Loucy (cell line): Measurements from ENCODE around the gene FAM107B.

Experiments
- H2AFZ ChIP-seq: fragments of 200-600 bp; sonication (generic); 2 replicates; pipeline ENCODE4 v1.6.0; 2016; ENCODE audit warnings: antibody characterized with exemption, mild to moderate bottlenecking, low read length, moderate library complexity
- H3F3A ChIP-seq: fragments of 200-600 bp; 2 replicates; pipeline ENCODE4 v1.6.0; 2016; ENCODE audit warnings: antibody characterized with exemption, low read depth, mild to moderate bottlenecking
- H3K27me3 ChIP-seq: fragments of 200-600 bp; sonication (generic); 2 replicates; pipeline ENCODE4 v1.6.1; 2014; ENCODE audit warnings: low read length, mild to moderate bottlenecking; ENCODE audit not compliant: insufficient read depth, poor library complexity, severe bottlenecking
- H3K36me3 ChIP-seq: fragments of 200-600 bp; sonication (generic); 2 replicates; pipeline ENCODE4 v1.6.1; 2016; ENCODE audit warnings: low read length; ENCODE audit not compliant: insufficient read depth
- H3K4me1 ChIP-seq: fragments of 200-600 bp; sonication (generic); 2 replicates; pipeline ENCODE4 v1.5.1; 2014; ENCODE audit warnings: low read length, mild to moderate bottlenecking; ENCODE audit not compliant: insufficient read depth, poor library complexity, severe bottlenecking
- H3K4me2 ChIP-seq: fragments of 200-600 bp; sonication (generic); 2 replicates; pipeline ENCODE4 v1.6.0; 2014; ENCODE audit warnings: antibody characterized with exemption, low read length, low read depth, mild to moderate bottlenecking; ENCODE audit not compliant: poor library complexity, severe bottlenecking
- H3K4me3 ChIP-seq: fragments of 200-600 bp; sonication (generic); 2 replicates; pipeline ENCODE4 v1.5.1; 2014; ENCODE audit warnings: low read length, mild to moderate bottlenecking, mixed read lengths; ENCODE audit not compliant: poor library complexity, severe bottlenecking
- H3K79me2 ChIP-seq: fragments of 200-600 bp; sonication (generic); 2 replicates; pipeline ENCODE4 v1.6.1; 2014; ENCODE audit warnings: low read length; ENCODE audit not compliant: insufficient read depth
- H3K9ac ChIP-seq: fragments of 200-600 bp; sonication (generic); 2 replicates; pipeline ENCODE4 v1.6.0; 2014; ENCODE audit warnings: mild to moderate bottlenecking, low read depth, low read length, moderate library complexity; ENCODE audit not compliant: poor library complexity, severe bottlenecking
- H3K9me2 ChIP-seq: fragments of 200-600 bp; sonication (generic); replicated peaks from 2 replicates; pipeline ENCODE4 v1.6.1; 2016; ENCODE audit warnings: low read depth, low read length, mixed read lengths
- H3K9me3 ChIP-seq: fragments of 200-600 bp; sonication (generic); 2 replicates; pipeline ENCODE4 v1.6.1; 2014; ENCODE audit warnings: mild to moderate bottlenecking, antibody characterized with exemption, low read length, low read depth; ENCODE audit not compliant: insufficient read depth
- H4K20me1 ChIP-seq: fragments of 200-600 bp; sonication (generic); 2 replicates; pipeline ENCODE4 v1.6.0; 2014; ENCODE audit warnings: antibody characterized with exemption, low read length, mild to moderate bottlenecking; ENCODE audit not compliant: insufficient read depth, poor library complexity, severe bottlenecking
- CTCF ChIP-seq: fragments of 200-600 bp; sonication (generic); conservative IDR thresholded peaks from 2 replicates; pipeline ENCODE4 v1.5.1; 2014; ENCODE audit warnings: mild to moderate bottlenecking, antibody characterized with exemption, low read length
- EZH2phosphoT487 ChIP-seq: fragments of 200-600 bp; IDR thresholded peaks from 2 replicates; pipeline ENCODE4 v1.6.1; 2018; ENCODE audit warnings: antibody characterized with exemption, mild to moderate bottlenecking, moderate library complexity, borderline replicate concordance

The FAM107B gene

DNA sequence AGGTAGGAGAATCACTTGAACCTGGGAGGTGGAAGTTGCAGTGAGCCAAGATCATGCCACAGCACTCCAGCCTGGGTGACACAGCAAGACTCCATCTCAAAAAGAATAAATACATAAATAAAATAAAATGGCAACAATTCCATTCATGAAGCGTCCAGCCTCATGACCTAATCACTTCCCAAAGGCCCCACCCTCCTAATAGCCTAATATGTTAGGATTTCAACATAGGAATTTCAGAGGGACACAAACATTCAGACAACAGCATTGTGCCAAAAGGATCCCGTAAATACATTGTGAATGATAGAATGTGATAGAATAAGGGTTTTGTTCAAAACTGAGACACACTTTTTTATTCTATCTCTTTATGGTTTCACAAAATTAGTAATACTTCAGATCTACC is 90.3 kb downstream of the FAM107B start:
- no peaks in the 10 kb centered on the region for H3F3A ChIP-seq
- H3K4me2 ChIP-seq: no peak overlapping the region
- no peaks in the 10 kb centered on the region for H3K9me2 ChIP-seq
- H3K4me3 ChIP-seq: no peak overlapping the region
- H3K9me3 ChIP-seq: no peaks in the 10 kb centered on the region
- no peak overlapping the region for H3K9ac ChIP-seq
- H4K20me1 ChIP-seq: no peaks in the 10 kb centered on the region
- no peaks in the 10 kb centered on the region for H3K36me3 ChIP-seq
- no peak overlapping the region for H2AFZ ChIP-seq
- H3K79me2 ChIP-seq: no peaks in the 10 kb centered on the region
- no peaks in the 10 kb centered on the region for H3K27me3 ChIP-seq
- H3K4me1 ChIP-seq: no peaks in the 10 kb centered on the region
- TF ChIP-seq EZH2phosphoT487 (no peak), CTCF (no peak)

DNA sequence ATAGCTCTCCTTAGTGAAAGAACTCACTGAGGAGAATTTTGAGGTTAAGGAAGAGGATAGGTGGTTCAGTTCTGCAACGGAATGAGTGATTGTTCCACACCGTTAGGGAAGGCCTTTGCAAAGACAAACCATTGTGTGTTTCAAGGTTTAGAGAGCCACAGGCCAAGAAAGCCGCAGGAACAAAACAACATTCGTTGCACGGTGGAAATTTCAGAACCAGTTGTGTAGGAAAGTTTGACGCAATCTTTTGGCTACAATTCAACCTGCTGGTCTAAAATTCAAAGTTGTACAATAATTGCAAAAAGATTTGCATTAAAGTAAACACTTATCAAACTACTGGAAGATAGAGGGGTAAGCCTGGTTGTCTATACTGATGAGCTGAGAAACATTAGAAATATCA is 91.4 kb downstream of the FAM107B start:
- no peak overlapping the region for H3K4me3 ChIP-seq
- no peaks in the 10 kb centered on the region for H3K27me3 ChIP-seq
- no peaks in the 10 kb centered on the region for H3F3A ChIP-seq
- no peaks in the 10 kb centered on the region for H3K4me1 ChIP-seq
- no peak overlapping the region for H3K9ac ChIP-seq
- no peak overlapping the region for H2AFZ ChIP-seq
- no peak overlapping the region for H3K4me2 ChIP-seq
- H3K9me2 ChIP-seq: no peaks in the 10 kb centered on the region
- no peaks in the 10 kb centered on the region for H4K20me1 ChIP-seq
- H3K36me3 ChIP-seq: no peaks in the 10 kb centered on the region
- H3K9me3 ChIP-seq: no peaks in the 10 kb centered on the region
- TF ChIP-seq CTCF (no peak), EZH2phosphoT487 (no peak)
- no peaks in the 10 kb centered on the region for H3K79me2 ChIP-seq

DNA sequence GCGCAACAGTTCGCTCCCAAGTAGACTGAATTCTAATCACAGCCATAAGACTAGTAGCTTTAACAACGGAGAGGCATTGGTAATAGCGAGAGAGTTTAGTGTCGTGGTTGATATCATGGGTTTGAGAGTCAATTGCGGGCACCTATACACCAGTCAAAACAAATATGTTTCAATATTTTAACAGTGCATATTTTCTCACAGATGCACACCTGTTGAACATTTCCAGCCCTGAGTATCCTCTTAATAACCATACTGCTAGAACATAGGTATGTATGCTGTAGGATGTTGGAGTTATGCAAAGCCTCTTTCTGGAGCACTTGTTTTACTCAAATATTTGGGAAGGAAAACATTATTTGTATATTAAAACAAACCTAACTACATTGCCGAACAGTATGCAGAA is 92.9 kb downstream of the FAM107B start:
- H2AFZ ChIP-seq: no peak overlapping the region
- H3K36me3 ChIP-seq: no peaks in the 10 kb centered on the region
- TF ChIP-seq CTCF (no peak), EZH2phosphoT487 (no peak)
- no peaks in the 10 kb centered on the region for H3K9me3 ChIP-seq
- no peaks in the 10 kb centered on the region for H3K27me3 ChIP-seq
- no peaks in the 10 kb centered on the region for H4K20me1 ChIP-seq
- no peak overlapping the region for H3K9ac ChIP-seq
- no peaks in the 10 kb centered on the region for H3K9me2 ChIP-seq
- no peaks in the 10 kb centered on the region for H3K79me2 ChIP-seq
- H3F3A ChIP-seq: no peaks in the 10 kb centered on the region
- H3K4me1 ChIP-seq: no peaks in the 10 kb centered on the region
- no peak overlapping the region for H3K4me3 ChIP-seq
- H3K4me2 ChIP-seq: no peak overlapping the region
